Measurements from ENCODE around the gene LRMDA. TPM values are rescaled to one million over a fixed set of nuclear protein-coding genes. Genes with fewer than 3 reads are reported as not detected.
"Not testable (repeated sequence)": the region's sequence is repeated elsewhere in the genome, so short reads cannot be mapped to it uniquely, and the experiment has no call there.

The LRMDA gene
- total RNA-seq, 1 experiment from 2014 or later = not detected

- Histone ChIP-seq H3K4me3 (ENCODE audit: low read depth, low read length, poor library complexity, severe bottlenecking) (no peak overlapping the region), H3K4me1 (ENCODE audit: insufficient read depth, low read length, poor library complexity, severe bottlenecking) (no peaks in the 10 kb centered on the region), H3K36me3 (ENCODE audit: insufficient read depth, low read length, poor library complexity, severe bottlenecking) (no peaks in the 10 kb centered on the region), H3K27me3 (replicated peaks; ENCODE audit: insufficient read depth, low read depth, low read length, poor library complexity) (no peaks in the 10 kb centered on the region), H3K9me3 (ENCODE audit: low read depth, low read length, poor library complexity, severe bottlenecking) (no peaks in the 10 kb centered on the region), H3K27ac (ENCODE audit: low read depth, low read length, poor library complexity, severe bottlenecking) (no peak overlapping the region)
- intact Hi-C loops (cut with micrococcal nuclease; ENCODE audit: unreplicated experiment) = no loop called here
- CTCF ChIA-PET = no interaction called here
- no peak for DNase-seq (ENCODE audit: low spot score)
- TF ChIP-seq EZH2 (IDR thresholded peaks at IDR 0.05; ENCODE audit: borderline replicate concordance, low read depth, low read length, poor library complexity, severe bottlenecking) = no peak
- TF ChIP-seq, protein P1, sequence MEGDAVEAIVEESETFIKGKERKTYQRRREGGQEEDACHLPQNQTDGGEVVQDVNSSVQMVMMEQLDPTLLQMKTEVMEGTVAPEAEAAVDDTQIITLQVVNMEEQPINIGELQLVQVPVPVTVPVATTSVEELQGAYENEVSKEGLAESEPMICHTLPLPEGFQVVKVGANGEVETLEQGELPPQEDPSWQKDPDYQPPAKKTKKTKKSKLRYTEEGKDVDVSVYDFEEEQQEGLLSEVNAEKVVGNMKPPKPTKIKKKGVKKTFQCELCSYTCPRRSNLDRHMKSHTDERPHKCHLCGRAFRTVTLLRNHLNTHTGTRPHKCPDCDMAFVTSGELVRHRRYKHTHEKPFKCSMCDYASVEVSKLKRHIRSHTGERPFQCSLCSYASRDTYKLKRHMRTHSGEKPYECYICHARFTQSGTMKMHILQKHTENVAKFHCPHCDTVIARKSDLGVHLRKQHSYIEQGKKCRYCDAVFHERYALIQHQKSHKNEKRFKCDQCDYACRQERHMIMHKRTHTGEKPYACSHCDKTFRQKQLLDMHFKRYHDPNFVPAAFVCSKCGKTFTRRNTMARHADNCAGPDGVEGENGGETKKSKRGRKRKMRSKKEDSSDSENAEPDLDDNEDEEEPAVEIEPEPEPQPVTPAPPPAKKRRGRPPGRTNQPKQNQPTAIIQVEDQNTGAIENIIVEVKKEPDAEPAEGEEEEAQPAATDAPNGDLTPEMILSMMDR (conservative IDR thresholded peaks at IDR 0.05; ENCODE audit: low read depth, low read length) = no peak
- POLR2A ChIA-PET (ENCODE audit: low non-redundant PET) = no interaction called here
- BruUV-seq (replicated peaks) = no TSS peak
These were observed 1091.8 kb downstream of the LRMDA start for GRCh38 chr10:76523246-76523645.

DNA sequence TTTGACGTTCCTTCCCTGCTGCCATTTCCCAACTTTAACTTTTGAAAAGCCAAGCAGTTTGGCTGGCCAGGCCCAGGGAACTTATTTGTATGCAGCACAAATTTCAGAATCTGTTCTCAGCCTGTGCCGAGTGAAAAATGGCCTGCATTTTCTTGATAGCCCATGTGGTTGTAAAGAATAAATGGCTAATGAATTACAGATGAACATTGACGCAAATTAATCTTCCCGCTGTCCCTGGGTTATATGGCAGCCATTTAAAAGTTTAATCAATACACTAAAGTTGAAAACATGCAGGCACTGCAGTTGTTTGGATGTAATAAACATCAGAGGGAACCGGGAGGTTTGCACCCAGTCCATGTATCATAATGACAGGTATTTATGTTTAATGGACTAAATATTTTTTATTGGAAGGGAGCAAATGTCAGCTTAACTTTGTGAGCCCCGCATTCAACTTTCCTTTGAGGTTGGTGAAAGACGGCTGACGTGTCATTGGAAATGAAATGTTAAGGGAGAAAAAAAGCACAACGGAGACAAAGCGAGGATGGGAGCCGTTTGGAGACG lies 1092.4 kb downstream of the LRMDA start:
- Histone ChIP-seq H3K36me3 (ENCODE audit: insufficient read depth, low read length, poor library complexity, severe bottlenecking) (no peaks in the 10 kb centered on the region), H3K4me1 (ENCODE audit: insufficient read depth, low read length, poor library complexity, severe bottlenecking) (no peaks in the 10 kb centered on the region), H3K4me3 (ENCODE audit: low read depth, low read length, poor library complexity, severe bottlenecking) (no peak overlapping the region), H3K27ac (ENCODE audit: low read depth, low read length, poor library complexity, severe bottlenecking) (no peak overlapping the region), H3K27me3 (replicated peaks; ENCODE audit: insufficient read depth, low read depth, low read length, poor library complexity) (no peaks in the 10 kb centered on the region), H3K9me3 (ENCODE audit: low read depth, low read length, poor library complexity, severe bottlenecking) (no peaks in the 10 kb centered on the region)
- BruUV-seq (replicated peaks) = no TSS peak
- CTCF ChIA-PET = no interaction called here
- no peak for DNase-seq (ENCODE audit: low spot score)
- intact Hi-C loops (cut with micrococcal nuclease; ENCODE audit: unreplicated experiment) = no loop called here
- POLR2A ChIA-PET (ENCODE audit: low non-redundant PET) = no interaction called here
- TF ChIP-seq EZH2 (IDR thresholded peaks at IDR 0.05; ENCODE audit: borderline replicate concordance, low read depth, low read length, poor library complexity, severe bottlenecking) = no peak
- TF ChIP-seq, protein P1 (conservative IDR thresholded peaks at IDR 0.05; ENCODE audit: low read depth, low read length) = no peak

DNA sequence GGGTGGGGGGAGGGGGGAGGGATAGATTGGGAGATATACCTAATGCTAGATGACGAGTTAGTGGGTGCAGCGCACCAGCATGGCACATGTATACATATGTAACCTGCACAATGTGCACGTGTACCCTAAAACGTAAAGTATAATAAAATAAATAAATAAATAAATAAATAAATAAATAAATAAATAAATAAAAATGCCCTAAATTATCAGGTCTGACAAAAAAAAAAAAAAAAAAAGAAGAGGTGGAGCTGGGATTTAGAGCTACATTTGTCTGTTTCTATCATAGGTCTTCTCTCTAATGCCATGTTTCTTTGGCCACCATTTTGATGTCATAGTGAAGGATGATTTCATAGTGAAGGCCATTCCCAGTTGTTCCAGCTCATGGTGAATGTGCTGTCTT lies 1095.4 kb downstream of the LRMDA start:
- DNase-seq (ENCODE audit: low spot score); BruUV-seq (replicated peaks); intact Hi-C loops (cut with micrococcal nuclease; ENCODE audit: unreplicated experiment); H3K9me3 ChIP-seq (ENCODE audit: low read depth, low read length, poor library complexity, severe bottlenecking); POLR2A ChIA-PET (ENCODE audit: low non-redundant PET); H3K36me3 ChIP-seq (ENCODE audit: insufficient read depth, low read length, poor library complexity, severe bottlenecking); H3K27ac ChIP-seq (ENCODE audit: low read depth, low read length, poor library complexity, severe bottlenecking); H3K4me1 ChIP-seq (ENCODE audit: insufficient read depth, low read length, poor library complexity, severe bottlenecking); H3K4me3 ChIP-seq (ENCODE audit: low read depth, low read length, poor library complexity, severe bottlenecking); H3K27me3 ChIP-seq (replicated peaks; ENCODE audit: insufficient read depth, low read depth, low read length, poor library complexity); CTCF ChIA-PET: not testable (repeated sequence)

- DNase-seq (ENCODE audit: low spot score) = no peak
- Histone ChIP-seq H3K27ac (ENCODE audit: low read depth, low read length, poor library complexity, severe bottlenecking) (no peak overlapping the region), H3K27me3 (replicated peaks; ENCODE audit: insufficient read depth, low read depth, low read length, poor library complexity) (no peaks in the 10 kb centered on the region), H3K36me3 (ENCODE audit: insufficient read depth, low read length, poor library complexity, severe bottlenecking) (no peaks in the 10 kb centered on the region), H3K4me1 (ENCODE audit: insufficient read depth, low read length, poor library complexity, severe bottlenecking) (no peaks in the 10 kb centered on the region), H3K9me3 (ENCODE audit: low read depth, low read length, poor library complexity, severe bottlenecking) (no peaks in the 10 kb centered on the region), H3K4me3 (ENCODE audit: low read depth, low read length, poor library complexity, severe bottlenecking) (no peak overlapping the region)
- no peak for TF ChIP-seq EZH2 (IDR thresholded peaks at IDR 0.05; ENCODE audit: borderline replicate concordance, low read depth, low read length, poor library complexity, severe bottlenecking)
- TF ChIP-seq, protein P1 (conservative IDR thresholded peaks at IDR 0.05; ENCODE audit: low read depth, low read length) = no peak
- POLR2A ChIA-PET (ENCODE audit: low non-redundant PET) = no interaction called here
- CTCF ChIA-PET = no interaction called here
- BruUV-seq (replicated peaks) = no TSS peak
- intact Hi-C loops (cut with micrococcal nuclease; ENCODE audit: unreplicated experiment) = no loop called here
These were observed 1108.9 kb downstream of the LRMDA start for GRCh38 chr10:76540331-76540730.
